GM18951 (cell line): ENCODE results near the gene HDAC11.
"Not testable (repeated sequence)": the region's sequence is repeated elsewhere in the genome, so short reads cannot be mapped to it uniquely, and the experiment has no call there.

Experiments used
- POLR2A ChIP-seq: IDR thresholded peaks from 4 replicates; pipeline ENCODE4 v1.6.1; 2011; ENCODE audit warnings: mild to moderate bottlenecking; ENCODE audit not compliant: insufficient read length, insufficient read depth; ENCODE audit errors: extremely low read depth
- in situ Hi-C: fragments of 300-500 bp; cut with MboI; formaldehyde crosslinking; loops from one replicate; pipeline ENCODE4 v1.12.0; 2022; ENCODE audit warnings: low sequenced_read_pairs, mixed read lengths, inconsistent platforms; ENCODE audit not compliant: unreplicated experiment

The HDAC11 gene

DNA sequence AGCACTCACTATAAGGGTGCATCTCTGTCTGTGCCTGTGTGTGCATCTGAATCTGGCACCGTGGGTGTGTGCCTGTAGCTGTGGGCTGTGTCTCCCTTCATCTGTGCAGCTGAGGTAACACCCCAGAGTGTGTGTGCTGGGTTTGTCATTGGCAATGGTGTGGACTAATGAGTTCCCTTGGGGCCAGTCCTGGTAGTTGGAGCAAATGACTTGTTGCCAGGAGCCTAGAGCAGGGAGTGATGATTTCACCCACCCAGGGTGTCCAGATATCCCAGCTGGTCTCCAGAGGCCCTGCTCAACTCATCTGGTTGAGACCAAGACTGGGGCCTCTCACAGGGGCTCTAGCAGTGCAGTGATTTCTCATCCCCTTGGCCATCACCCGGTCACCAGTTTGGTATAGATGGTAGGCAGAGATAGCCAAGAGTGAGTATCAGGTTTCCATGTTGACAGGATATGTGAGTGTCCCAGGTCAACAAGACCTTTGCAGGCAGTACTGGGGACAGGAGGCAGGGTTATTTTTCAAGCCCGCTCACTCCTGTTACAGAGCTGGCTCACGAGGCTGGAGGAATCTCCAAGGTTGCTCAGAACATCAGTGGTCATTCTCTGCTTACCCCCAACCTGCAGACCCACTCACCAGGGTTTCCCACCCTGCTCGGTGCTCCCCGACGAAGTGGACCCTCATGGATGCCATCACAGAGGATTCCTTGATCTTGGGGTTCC is 4.1 kb upstream of the HDAC11 start:
- in situ Hi-C loops = no loop called here
- no peak for TF ChIP-seq POLR2A

DNA sequence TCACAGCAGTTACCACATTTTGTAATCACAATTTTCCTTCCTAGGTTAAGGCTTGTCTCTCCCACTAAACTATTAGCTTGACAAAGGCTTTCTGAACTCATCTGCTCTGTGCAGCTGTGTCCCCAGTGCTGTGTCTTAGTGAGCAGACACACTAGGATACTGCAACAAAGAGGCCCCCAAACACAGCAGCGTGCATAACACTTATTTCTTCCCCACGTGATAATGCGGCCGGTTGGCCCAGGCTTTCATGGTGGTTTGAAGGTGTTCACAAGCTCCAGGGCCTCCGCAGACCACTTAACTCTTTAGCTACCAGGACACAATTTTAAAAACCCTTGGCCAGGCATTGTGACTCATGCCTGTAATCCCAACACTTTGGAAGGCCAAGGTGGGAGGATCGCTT is 2.2 kb upstream of the HDAC11 start:
- in situ Hi-C loops = no loop called here
- TF ChIP-seq POLR2A = no peak

- no peak for TF ChIP-seq POLR2A
- in situ Hi-C loops = no loop called here
Observed at GRCh38 chr3:13479332-13479581, 849 bp upstream of the HDAC11 start.

GRCh38 chr3:13480340-13481318 is 523 bp downstream of the HDAC11 start:
- no peak for TF ChIP-seq POLR2A
- in situ Hi-C loops = no loop called here

- no peak for TF ChIP-seq POLR2A
- in situ Hi-C loops = no loop called here
Observed at GRCh38 chr3:13482106-13482690, 2.1 kb downstream of the HDAC11 start.

GRCh38 chr3:13483286-13483685 is 3.2 kb downstream of the HDAC11 start:
- no peak for TF ChIP-seq POLR2A
- in situ Hi-C loops = no loop called here

DNA sequence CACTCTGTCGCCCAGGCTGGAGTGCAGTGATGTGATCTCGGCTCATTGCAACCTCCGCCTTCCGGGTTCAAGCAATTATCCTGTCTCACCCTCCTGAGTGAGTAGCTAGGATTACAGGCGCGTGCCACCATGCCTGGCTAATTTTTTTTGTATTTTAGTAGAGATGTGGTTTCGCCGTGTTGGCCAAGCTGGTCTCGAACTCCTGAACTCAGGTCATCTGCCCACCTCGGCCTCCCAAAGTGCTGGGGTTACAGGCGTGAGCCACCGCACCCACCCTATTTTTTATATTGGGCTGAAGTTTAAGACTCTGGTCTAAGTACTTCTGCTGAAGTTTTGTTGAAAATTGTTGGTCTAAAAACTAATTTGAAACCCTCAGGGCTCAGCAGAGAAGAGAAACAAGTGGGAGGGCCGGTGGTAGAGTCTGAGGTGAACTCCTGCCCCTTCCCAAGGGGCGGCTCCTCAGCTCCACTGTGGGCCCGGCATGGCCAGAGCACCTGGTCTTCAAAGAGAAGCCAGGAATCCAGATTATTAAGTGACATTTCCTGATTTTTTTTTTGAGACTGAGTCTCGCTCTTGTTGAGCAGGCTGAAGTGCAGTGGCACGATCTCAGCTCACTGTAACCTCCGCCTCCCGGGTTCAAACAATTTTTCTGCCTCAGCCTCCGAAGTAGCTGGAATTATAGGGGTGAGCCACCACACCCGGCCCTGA is 4.0 kb downstream of the HDAC11 start:
- no peak for TF ChIP-seq POLR2A
- in situ Hi-C loops = no loop called here

DNA sequence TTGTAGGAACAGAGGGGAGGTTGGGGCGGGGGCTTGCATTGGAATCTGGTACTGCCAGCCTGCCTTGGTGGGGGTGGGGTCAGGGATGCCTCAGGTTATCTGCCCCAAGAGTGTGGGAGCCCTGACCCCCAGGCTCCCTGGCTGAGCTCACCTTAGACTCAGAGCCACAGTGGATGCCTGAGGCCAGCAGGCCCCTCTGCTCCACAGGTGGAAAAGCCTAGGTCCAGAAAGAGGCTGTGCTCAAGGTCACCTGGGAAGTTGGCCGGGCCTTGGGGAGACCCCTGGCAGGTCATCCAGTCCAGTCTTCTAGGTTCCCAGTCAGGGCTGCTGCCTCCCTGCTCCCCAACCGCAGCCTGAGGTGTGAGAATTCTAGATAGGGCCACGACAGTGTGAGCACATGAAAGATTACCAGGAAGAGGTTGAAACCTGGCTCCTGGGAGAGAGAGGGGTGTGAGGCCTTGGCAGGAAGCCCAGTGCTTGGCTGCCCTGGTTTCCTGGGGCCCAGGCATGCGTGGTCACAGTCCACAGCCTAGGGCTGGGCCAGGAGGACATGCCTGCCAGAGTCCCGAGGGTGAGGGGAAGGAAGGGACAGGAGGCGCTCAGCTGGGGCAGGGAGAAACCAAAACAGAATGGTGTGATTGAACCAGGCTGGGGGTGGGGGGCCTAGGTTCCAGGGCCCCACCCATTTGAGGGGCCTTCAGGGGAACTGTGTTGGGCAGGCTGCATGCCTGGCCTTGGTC is 4.9 kb downstream of the HDAC11 start:
- in situ Hi-C loops = no loop called here
- TF ChIP-seq POLR2A = no peak

GRCh38 chr3:13485630-13486562 is 5.8 kb downstream of the HDAC11 start:
- in situ Hi-C loops = not testable (repeated sequence)

DNA sequence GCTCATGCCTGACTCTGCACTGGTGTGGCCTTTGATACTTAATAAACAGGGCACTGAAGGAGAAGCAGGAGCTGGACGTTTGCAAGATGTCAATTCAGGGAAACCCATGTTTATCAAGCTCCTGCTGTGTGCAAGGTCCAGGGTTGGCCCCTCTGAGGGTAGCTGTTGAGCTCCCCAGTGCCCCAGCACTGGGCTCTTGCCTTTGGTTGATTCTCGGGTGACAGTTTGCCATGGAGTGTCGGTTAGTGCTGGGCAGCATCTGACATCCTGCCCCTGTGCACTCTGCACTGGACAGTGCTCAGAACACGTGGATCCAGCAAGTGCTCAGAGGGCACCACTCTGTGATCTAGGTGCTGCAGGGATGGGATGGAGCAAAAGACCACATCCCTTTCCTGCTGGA is 7.3 kb downstream of the HDAC11 start:
- in situ Hi-C loops = no loop called here
- no peak for TF ChIP-seq POLR2A

DNA sequence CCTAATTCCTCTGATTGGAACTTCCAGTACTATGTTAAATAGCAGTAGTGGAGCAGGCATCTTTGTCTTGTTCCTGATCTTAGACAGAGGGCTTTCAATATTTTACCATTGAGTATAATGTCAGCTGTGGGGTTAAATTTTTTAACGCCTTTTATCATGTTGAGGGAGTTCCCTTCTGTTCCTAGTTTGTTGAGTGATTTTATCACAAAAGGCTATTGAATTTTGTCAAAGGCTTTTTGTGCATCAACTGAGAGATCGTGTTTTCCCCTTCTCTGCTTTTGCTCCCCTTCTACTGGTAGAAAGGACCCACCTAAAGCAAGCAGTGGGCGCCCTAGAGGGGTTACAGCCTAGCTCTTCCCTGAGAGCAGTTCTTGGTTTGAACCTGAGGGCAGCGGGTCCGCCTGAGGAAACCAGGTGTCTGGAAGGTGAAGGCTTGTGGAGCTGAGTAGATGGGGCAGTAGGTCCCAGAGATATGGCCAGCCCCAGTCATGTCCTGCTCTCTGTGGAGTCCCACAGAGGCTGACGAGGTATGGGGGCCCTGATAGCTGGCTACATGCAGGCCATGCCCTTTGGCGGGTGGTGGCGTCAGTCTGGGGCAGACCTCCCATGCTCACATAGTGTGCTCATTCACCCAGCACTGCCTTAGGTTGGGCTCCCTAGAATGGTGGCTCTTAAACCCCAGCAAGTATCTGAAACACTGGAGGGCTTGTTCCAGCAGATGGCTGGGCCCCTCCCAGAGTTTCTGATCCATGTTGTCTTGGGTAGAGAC is 11.3 kb downstream of the HDAC11 start:
- no peak for TF ChIP-seq POLR2A

More for the DNA sequence above, 11.3 kb downstream of the HDAC11 start:
- in situ Hi-C loops = no loop called here
